K562 (cell line): ENCODE measurements around the gene DSE. TPM values are rescaled to one million over a fixed set of nuclear protein-coding genes. Genes with fewer than 3 reads are reported as not detected.

ENCODE experiments used
- ATAC-seq: fragments of 200-7000 bp; cut with Tn5 transposase; 3 replicates; pipeline ENCODE4 v1.9.1; 2020; ENCODE audit warnings: moderate library complexity
- BruUV-seq: library from RNA; stranded (reverse); fragments of 400-500 nt; replicated peaks from 2 replicates; lab custom pipeline; 2021; lab: Mats Ljungman, UMichigan
- CTCF ChIA-PET: fragments of 300-600 bp; formaldehyde crosslinking; extraction: SDS; loops from one replicate; lab custom pipeline; 2021; ENCODE audit warnings: low intra/inter-chr PET ratio; lab: Yijun Ruan, JAX
- POLR2A ChIA-PET: fragments of 300-600, 350-650 bp; sonication (Branson Sonifier 250); formaldehyde crosslinking; extraction: SDS; loops from one replicate; lab custom pipeline; 2021; ENCODE audit warnings: antibody characterized with exemption, inconsistent platforms; lab: Yijun Ruan, JAX
- DNase-seq, 4 experiments: peaks; one replicate each; pipeline versions ENCODE4 v3.0.0 to v3.0.0-alpha.2; 2011 to 2018; ENCODE audit warnings: low spot score in 3 of 4, mixed read lengths in 3 of 4; ENCODE audit errors: extremely low read depth in 1 of 4
- FAIRE-seq: peaks from 2 replicates; lab custom pipeline; 2011; peaks lifted over from hg19 to GRCh38; lab: Jason Lieb, UNC
- H2AFZ ChIP-seq: 2 replicates; pipeline ENCODE4 v1.6.0; 2011; ENCODE audit warnings: low read depth, low read length, control low read depth, inconsistent platforms
- H3K27ac ChIP-seq: fragments of 200-600 bp; 3 replicates; pipeline ENCODE4 v1.8.0; 2011; ENCODE audit warnings: low read depth, mild to moderate bottlenecking, control low read depth, inconsistent platforms, low read length, moderate library complexity, mixed read lengths; ENCODE audit errors: extremely low read depth
- H3K27me3 ChIP-seq, 2 experiments: fragments of 300-600 bp in 1 of 2; 2 replicates in 1 of 2; 3 replicates in 1 of 2; pipeline versions ENCODE4 v1.6.0 to v1.8.0; 2011; ENCODE audit warnings: inconsistent platforms in 2 of 2, low read length in 2 of 2, mild to moderate bottlenecking in 1 of 2, mixed read lengths in 1 of 2, moderate library complexity in 1 of 2; ENCODE audit not compliant: control insufficient read depth in 2 of 2, insufficient read depth in 2 of 2
- H3K36me3 ChIP-seq: fragments of 300-600 bp; 3 replicates; pipeline ENCODE4 v1.8.0; 2011; ENCODE audit warnings: mild to moderate bottlenecking, low read length, inconsistent platforms; ENCODE audit not compliant: control insufficient read depth, insufficient read depth
- H3K4me1 ChIP-seq, 2 experiments: fragments of 200-600 bp in 1 of 2; replicated peaks in 1 of 2; 2 replicates in 1 of 2; 3 replicates in 1 of 2; pipeline versions ENCODE4 v1.5.1 to v1.8.0; 2011; ENCODE audit warnings: inconsistent platforms in 2 of 2, low read length in 2 of 2, mild to moderate bottlenecking in 1 of 2, mixed read lengths in 1 of 2, moderate library complexity in 1 of 2; ENCODE audit not compliant: control insufficient read depth in 2 of 2, insufficient read depth in 2 of 2
- H3K4me2 ChIP-seq: 2 replicates; pipeline ENCODE4 v1.6.1; 2011; ENCODE audit warnings: low read length, control low read depth, inconsistent platforms, mixed read lengths; ENCODE audit not compliant: insufficient read depth
- H3K4me3 ChIP-seq: fragments of 200-600 bp; sonication (generic), shearing (Covaris generic); 2 replicates; pipeline ENCODE4 v1.5.1; 2016; ENCODE audit warnings: control low read depth, inconsistent platforms
- H3K79me2 ChIP-seq: fragments of 200-600 bp; 3 replicates; pipeline ENCODE4 v1.8.0; 2011; ENCODE audit warnings: low read length, inconsistent platforms; ENCODE audit not compliant: control insufficient read depth, insufficient read depth
- H3K9ac ChIP-seq, 2 experiments: 2 replicates each; pipeline versions ENCODE4 v1.6.0 to v1.6.1; 2011; ENCODE audit warnings: low read depth in 2 of 2, low read length in 2 of 2, control low read depth in 1 of 2, inconsistent platforms in 1 of 2, mild to moderate bottlenecking in 1 of 2, mixed read lengths in 1 of 2; ENCODE audit not compliant: insufficient read depth in 1 of 2
- H3K9me1 ChIP-seq: one replicate; pipeline ENCODE4 v1.6.0; 2011; ENCODE audit warnings: inconsistent platforms, mild to moderate bottlenecking, low read length, moderate library complexity; ENCODE audit not compliant: control insufficient read depth, insufficient read depth
- H3K9me3 ChIP-seq: replicated peaks from 2 replicates; pipeline ENCODE4 v1.5.1; 2011; ENCODE audit warnings: low read depth, low read length, inconsistent platforms; ENCODE audit not compliant: control insufficient read depth, insufficient read depth
- H4K20me1 ChIP-seq: replicated peaks from 2 replicates; pipeline ENCODE4 v1.6.1; 2011; ENCODE audit warnings: low read length, inconsistent platforms, mixed read lengths; ENCODE audit not compliant: control insufficient read depth, insufficient read depth
- EP300 ChIP-seq: IDR thresholded peaks from 2 replicates; pipeline ENCODE4 v1.6.1; 2012; ENCODE audit warnings: low read length, improper control_type of control experiment
- HSF4 ChIP-seq: fragments of 250-450 bp; sonication (Bioruptor Pico); IDR thresholded peaks from 2 replicates; pipeline ENCODE4 v2.1.2; 2022; ENCODE audit warnings: mild to moderate bottlenecking, moderate library complexity, borderline replicate concordance
- RUNX1 ChIP-seq: sonication (generic); IDR thresholded peaks from 2 replicates; pipeline ENCODE4 v1.6.1; 2016; ENCODE audit warnings: antibody characterized with exemption, low read depth
- WGBS: fragments of 100-300 bp; shearing (Covaris generic); methylation state at CpG from one replicate; pipeline ENCODE4 v1.1.6; 2016; ENCODE audit warnings: low coverage, mixed read lengths; ENCODE audit not compliant: insufficient coverage; ENCODE audit errors: missing lambda C conversion rate; 5-methylcytosine and 5-hydroxymethylcytosine counted together
- in situ Hi-C: fragments of 300-500 bp; cut with MboI; formaldehyde crosslinking; loops from 4 replicates; pipeline ENCODE4 v1.15.0; 2018; ENCODE audit warnings: inconsistent platforms, mixed read lengths
- intact Hi-C: fragments of 100-400 bp; cut with micrococcal nuclease; formaldehyde crosslinking; loops from 2 replicates; pipeline ENCODE4 v1.14.2; 2022
- polyA plus RNA-seq, 8 experiments: library from polyadenylated mRNA; depleted of rRNA in 4 of 8; stranded (reverse) in 5 of 8; unstranded in 3 of 8; fragments of >200 nt; fragmentation: Nextera tagmentation in 2 of 8; fragmentation: Illumina TruSeq in 1 of 8; extraction: Ambion mirVana in 2 of 8; extraction: Trizol in 1 of 8; gene quantifications; 2 replicates each; pipeline versions ENCODE4 v1.2.1 to v1.2.3, GENCODE V29; 2011 to 2014; ENCODE audit warnings: inconsistent platforms in 1 of 8, missing spikeins in 1 of 8
- total RNA-seq, 7 experiments: library from RNA; depleted of rRNA in 6 of 7; stranded (reverse); fragments of >200 nt in 6 of 7; fragmentation: Illumina TruSeq in 2 of 7; extraction: Trizol in 2 of 7; gene quantifications; 2 replicates each; pipeline versions ENCODE4 v1.2.1 to v1.2.3, GENCODE V29; 2011 to 2021; ENCODE audit warnings: low replicate concordance in 1 of 7
- TF ChIP-seq, protein P1 (sequence below): fragments of 450-650 bp; IDR thresholded peaks from 2 replicates; pipeline ENCODE4 v1.6.1; 2017; ENCODE audit warnings: mild to moderate bottlenecking, moderate library complexity

The DSE gene
- total and polyA plus RNA-seq, 9 of the 15 experiments (the other 6 are each of a cell fraction or from before 2014, with no cell fraction given), result 0.49 to 1.7 (median 0.79) TPM

- Histone ChIP-seq H3K4me1 (no peaks in the 10 kb centered on the region), H3K27ac (no peak overlapping the region), H3K9me3 (no peaks in the 10 kb centered on the region), H3K36me3 (no peaks in the 10 kb centered on the region), H3K27me3 (no peaks in the 10 kb centered on the region), H3K4me2 (no peak overlapping the region), H3K9ac (no peak overlapping the region), H3K9me1 (no peaks in the 10 kb centered on the region), H3K79me2 (no peaks in the 10 kb centered on the region), H4K20me1 (no peaks in the 10 kb centered on the region), H3K4me3 (no peak overlapping the region), H2AFZ (no peak overlapping the region)
- intact Hi-C loops (no loop called here), in situ Hi-C loops (no loop called here)
- POLR2A ChIA-PET, result interaction anchor here (0.9 kb wide), 1 partner anchor 229 kb away, joined by 3 read pairs; no protein-coding TSS in a partner anchor
- ATAC-seq, result no peak
- TF ChIP-seq EP300 (no peak), RUNX1 (no peak), HSF4 (CRISPR knock-in tag) (no peak)
- TF ChIP-seq, protein P1, sequence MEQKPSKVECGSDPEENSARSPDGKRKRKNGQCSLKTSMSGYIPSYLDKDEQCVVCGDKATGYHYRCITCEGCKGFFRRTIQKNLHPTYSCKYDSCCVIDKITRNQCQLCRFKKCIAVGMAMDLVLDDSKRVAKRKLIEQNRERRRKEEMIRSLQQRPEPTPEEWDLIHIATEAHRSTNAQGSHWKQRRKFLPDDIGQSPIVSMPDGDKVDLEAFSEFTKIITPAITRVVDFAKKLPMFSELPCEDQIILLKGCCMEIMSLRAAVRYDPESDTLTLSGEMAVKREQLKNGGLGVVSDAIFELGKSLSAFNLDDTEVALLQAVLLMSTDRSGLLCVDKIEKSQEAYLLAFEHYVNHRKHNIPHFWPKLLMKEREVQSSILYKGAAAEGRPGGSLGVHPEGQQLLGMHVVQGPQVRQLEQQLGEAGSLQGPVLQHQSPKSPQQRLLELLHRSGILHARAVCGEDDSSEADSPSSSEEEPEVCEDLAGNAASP, result no peak
- 11% methylated on average over 2 of the region's 2 CpGs for WGBS
- CTCF ChIA-PET, result no interaction called here
- no TSS peak for BruUV-seq
- FAIRE-seq, result no peak
- DNase-seq, result no peak
Measured at GRCh38 chr6:116483616-116484015, 112.9 kb downstream of the DSE start.
